T-helper 9 cell (primary cell): ENCODE results near the gene IFNAR1.
A peak's percentile ranks its signal among the peaks of the same experiment; 100 is the strongest.
"Not testable (repeated sequence)": the region's sequence is repeated elsewhere in the genome, so short reads cannot be mapped to it uniquely, and the experiment has no call there.

ENCODE experiments used
- DNase-seq: peaks from one replicate; pipeline ENCODE4 v3.0.0-alpha.2; 2020

The IFNAR1 gene

GRCh38 chr21:33379934-33380333, 55.2 kb downstream of the IFNAR1 start:
- not testable (repeated sequence) for DNase-seq

- DNase-seq = peak; percentile 66
Observed at GRCh38 chr21:33380483-33380998, 55.8 kb downstream of the IFNAR1 start.

DNA sequence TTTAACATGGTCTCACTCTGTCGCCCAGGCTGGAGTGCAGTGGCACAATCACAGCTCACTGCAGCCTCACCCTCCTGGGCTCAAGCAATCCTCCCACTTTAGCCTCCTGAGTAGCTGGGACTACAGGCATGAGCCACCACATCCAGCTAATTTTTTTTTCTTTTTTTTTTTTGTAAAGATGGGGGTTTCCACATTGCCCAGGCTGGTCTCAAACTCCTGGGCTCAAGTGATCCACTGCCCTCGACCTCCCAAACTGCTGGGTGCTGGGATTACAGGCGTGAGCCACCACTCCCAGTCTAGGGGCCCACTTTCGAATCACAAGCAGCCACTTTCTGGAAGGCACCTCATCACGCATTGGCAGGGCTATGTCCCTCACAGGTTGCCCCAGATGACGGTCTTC, 56.6 kb downstream of the IFNAR1 start:
- not testable (repeated sequence) for DNase-seq

DNA sequence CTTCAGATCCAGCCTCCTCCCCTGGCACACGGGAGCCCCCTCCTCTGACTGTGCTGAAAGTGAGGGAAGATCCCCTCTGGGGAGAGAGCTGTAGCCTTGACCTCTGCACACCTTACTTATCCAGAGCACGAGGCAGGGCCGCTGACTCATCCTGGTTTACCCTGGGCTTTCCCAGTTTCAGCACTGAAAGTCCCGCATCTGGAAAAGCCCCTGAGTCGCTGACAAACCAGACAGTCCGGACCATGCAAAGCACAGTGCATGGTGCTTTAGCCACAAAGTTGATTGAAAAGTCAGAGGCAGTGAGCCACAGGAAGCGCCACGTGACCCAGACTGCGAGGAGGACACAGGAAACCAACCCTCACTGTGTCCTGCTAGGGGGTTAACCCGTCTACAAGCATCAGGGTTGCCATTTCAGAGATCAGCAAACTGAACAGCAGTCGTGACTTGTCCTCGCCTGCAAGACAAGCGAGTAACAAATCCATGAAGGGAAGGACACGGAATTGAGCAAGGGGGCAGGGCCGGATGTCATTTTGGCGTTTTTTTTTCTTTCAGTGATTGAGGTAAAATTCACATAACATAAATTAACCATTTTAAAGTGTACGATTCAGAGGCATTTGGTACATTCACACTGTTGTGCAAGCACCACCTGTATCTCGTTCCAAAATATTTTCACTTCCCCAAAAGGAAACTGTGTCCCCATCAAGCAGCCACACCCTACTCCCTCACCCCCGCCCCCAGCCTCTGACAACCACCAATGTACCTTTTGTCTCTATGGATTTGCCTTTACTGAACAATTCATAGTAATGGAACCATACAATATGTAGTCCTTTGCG, 58.5 kb downstream of the IFNAR1 start:
- DNase-seq = peak; percentile 64

DNA sequence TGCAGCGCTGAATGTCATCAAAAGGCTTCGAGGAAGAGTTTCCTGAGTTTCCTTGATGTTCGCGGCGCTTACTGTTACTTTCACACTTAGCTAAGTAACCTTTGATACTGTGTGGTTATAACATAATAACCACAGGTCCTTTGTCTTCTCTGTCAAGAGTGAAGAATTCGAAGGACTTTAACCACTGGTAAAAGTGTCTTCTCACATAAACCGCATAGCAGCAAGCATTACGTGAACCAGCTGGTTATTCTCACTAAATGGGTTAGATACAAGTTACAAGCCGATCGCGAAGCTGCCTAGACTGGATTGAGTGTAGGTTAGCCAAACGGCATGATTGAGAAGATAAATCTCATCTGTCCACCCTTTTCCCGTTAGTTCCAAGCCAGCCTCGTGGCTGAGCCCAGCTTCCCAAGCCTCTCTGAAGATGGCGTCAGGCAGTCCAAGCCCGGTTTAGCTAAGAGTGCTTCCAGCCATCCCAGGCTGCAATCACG, 60.1 kb downstream of the IFNAR1 start:
- peak; percentile 20 for DNase-seq

DNA sequence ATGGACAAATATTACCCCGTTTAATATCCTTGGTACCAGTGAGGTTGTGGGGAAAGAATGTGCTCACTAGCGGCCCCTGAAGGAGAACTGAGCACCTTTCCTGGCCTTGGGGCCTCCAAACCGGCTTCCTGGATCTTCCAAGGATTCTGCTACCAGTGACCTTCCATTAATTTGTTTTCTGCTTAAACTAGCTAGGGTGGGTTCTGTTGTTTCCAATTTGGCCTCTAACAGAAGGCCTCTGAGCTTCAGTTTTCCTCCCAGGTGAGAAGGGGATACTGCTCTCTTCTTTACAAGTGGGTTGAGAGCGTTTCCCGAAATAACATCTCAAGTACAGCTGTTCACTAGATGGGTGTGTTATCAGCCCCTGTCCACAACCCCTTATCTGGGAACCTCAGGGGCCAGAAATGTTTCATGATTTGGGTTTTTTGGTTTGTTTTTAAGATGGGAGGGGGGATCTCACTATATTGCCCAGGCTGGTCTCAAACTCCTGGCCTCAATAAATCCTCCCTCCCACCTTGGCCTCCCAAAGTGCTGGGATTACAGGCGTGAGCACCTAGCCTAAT, 61.5 kb downstream of the IFNAR1 start:
- no peak for DNase-seq

GRCh38 chr21:33387294-33387693, 62.5 kb downstream of the IFNAR1 start:
- no peak for DNase-seq

DNA sequence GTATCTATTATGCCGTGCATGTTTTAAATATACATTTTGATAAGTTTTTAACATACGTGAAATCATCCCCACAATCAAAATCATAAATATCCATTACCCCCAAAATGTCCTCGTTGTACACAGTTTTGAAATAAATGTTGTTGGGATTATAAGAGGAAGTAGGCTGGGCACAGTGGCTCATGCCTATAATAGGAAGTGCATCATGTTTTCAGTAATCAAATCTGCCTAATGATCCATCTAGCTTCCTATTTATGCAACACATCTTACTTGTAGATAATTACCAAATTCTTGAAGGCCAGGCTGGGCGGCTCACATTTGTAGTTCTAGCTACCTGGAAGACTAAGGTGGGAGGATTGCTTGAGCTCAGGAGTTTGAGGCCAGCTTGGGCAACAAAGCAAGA, 63.4 kb downstream of the IFNAR1 start:
- no peak for DNase-seq

- no peak for DNase-seq
Observed at GRCh38 chr21:33390479-33390878, 65.7 kb downstream of the IFNAR1 start.

- no peak for DNase-seq
Observed at GRCh38 chr21:33391656-33392055, 66.9 kb downstream of the IFNAR1 start.

DNA sequence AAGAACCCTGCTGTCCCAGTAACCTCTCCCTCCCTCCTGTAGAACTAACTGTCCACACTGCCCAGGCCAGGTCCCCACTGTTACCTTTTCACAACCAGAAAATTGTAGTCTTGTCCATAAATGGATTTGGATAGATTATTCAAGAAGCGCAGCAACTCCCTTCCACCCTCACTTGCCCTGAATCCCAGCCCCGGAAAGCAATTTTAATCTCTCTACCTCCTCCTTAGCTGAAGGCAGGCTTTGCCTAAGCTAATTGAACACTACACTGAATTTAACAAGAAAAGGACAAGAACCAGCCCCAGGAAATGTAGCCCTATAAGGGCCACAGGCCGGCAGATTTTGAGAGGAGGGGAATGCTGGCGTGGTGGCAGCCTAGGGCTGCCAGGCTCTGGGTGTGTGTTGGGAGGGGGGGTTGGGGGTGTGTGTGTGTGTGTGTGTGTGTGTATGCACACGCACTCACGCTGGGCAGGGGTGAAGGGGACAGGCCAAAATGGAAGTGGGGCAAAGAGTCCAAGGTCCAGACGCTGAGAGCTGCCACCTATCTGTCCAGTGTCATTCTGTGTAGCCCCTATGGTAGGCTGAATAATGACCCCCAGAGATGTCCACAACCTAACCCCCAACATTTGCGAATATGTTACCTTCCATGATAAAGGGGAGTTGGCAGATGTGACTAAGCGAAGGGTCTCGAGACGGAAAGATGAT, 67.7 kb downstream of the IFNAR1 start:
- no peak for DNase-seq

DNA sequence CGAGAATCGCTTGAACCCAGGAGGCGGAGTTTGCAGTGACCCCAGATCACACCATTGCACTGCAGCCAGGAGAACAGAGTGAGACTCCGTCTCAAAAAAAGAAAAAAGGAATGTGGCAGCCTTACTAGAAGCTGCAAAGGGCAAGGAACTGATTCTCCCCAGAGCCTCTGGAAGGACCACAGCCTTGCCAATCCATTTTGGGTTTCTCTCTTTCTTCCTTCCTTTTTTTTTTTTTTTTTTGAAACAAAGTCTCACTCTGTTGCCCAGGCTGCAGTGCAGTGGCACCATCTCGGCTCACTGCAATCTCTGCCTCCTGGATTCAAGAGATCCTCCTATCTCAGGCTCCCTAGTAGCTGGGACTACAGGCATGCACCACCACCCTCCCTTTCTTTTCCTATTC, 68.6 kb downstream of the IFNAR1 start:
- DNase-seq = no peak

GRCh38 chr21:33394260-33394659, 69.5 kb downstream of the IFNAR1 start:
- no peak for DNase-seq

DNA sequence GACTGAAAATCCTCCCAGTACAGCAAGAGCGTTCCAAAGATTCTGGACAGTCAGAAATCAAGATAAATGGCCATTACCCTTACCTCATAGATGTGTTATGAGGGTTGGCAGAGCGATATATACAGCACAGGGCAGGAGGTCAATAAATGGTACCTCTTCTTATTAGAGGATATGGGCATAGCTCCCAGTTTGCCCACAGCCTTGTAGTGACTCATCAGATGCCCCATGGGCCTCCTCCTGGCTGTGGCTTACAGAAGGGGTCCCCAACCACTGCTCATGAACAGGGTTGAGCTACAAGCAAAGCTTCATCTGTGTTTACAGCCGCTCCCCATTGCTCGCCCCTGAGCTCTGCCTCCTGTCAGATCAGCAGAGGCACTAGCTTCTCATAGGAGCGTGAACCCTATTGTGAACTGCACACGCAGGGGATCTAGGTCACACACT, 71.1 kb downstream of the IFNAR1 start:
- no peak for DNase-seq

DNA sequence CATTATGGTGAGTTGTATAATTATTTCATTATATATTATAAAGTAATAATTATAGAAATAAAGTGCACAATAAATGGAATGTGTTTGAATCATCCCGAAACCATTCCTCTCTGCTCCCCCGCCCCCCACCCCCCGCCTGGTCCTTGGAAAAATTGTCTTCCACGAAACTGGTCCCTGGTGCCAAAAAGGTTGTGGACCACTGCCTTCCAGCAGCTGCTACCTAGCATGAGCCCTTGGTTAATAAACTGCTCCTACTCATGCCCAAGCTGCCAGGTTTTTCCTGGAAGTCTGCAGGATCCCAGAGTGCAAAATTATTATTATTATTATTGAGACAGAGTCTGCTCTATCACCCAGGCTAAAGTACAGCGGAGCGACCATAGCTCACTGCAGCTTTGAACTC, 71.7 kb downstream of the IFNAR1 start:
- DNase-seq = no peak

- no peak for DNase-seq
Observed at GRCh38 chr21:33396951-33397350, 72.2 kb downstream of the IFNAR1 start.

DNA sequence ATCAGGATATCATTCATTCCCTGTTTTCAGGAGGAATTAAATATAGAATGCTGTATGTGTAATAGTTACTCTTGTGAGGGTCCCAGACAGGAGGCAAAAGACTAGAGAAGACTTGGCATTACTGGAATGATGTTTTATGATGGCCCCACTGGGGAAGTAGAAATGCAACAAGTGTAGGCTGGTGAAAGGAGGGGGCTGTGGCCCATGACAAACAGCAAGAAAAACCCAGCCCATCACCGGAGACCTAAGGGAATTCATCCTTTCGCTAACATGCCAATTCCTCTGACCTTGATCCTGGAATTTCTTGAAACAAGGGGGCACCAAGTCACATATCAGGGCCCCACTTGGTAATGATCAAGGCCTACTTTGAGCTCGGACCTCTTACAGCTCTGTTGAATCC, 72.9 kb downstream of the IFNAR1 start:
- DNase-seq = no peak

DNA sequence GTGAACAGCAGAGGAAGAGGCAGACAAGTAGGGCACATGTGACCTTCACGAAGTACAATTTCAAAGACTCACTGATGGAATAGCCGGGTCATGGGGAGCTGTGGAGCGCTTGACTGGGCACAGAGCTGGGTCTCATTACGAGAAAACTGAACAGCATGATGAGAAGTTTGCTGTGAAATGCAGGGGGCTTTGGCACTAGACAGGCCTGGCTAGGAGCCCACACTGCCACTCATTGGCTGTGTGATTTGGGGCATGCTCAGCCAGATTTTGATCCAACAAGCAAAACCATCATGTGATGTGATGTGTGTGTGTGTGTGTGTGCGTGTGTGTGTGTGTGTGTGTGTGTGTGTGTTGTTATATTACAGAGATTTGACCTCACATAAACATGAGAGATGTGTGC, 73.6 kb downstream of the IFNAR1 start:
- no peak for DNase-seq

GRCh38 chr21:33401630-33401992, 76.8 kb downstream of the IFNAR1 start:
- no peak for DNase-seq

DNA sequence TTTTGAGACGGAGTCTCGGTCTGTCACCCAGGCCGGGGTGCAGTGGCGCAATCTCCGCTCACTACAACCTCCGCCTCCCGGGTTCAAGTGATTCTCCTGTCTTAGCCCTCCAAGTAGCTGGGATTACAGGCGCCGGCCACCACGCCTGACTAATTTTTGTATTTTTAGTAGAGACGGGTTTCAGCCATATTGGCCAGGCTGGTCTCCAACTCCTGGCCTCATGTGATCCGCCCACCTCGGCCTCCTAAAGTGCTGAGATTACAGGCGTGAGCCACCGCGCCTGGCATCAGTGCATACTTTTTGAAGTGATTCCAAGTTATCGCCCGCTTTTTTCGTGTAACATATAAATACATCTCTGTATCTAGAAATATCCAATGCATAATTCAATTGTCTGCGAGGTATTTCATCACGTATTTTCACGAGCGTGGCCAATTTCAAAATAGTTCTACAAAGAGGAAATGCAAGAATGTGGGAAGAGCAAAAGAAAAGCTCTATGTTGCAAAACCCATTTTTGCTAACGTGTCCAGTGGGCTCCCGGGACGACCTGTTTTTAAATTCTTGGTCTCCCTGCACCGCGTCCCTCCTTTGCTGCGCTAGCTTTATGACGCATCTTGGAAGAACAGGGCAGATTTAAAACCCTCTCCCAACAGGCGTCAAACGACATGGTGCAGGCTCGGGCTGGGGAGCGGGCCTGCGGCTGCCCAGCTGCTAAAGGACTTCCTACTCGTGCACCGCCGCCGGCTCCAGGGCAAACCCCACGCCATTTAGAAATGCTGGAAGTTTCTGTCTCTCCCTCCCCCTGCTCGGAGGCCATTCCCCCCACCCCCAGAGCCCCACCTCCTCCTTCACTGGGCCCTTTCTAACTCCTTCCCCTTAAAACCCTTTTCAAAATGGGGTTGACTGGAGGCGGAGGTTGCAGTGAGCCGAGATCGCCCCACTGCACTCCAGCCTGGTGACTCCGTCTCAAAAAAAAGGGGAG, 77.5 kb downstream of the IFNAR1 start:
- no peak for DNase-seq

GRCh38 chr21:33403128-33403785, 78.5 kb downstream of the IFNAR1 start, which contains the start of gene IFNGR2:
Gene IFNGR2, plus strand, starts transcription at chr21:33403413. Its CDS starts 131 bp downstream, at chr21:33403544.
- peak; percentile 25 for DNase-seq
